GM10847 (cell line): ENCODE measurements around the gene BTBD7.

ENCODE experiments used
- POLR2A ChIP-seq: IDR thresholded peaks from 2 replicates; pipeline ENCODE4 v1.6.1; 2011; ENCODE audit not compliant: insufficient read length; ENCODE audit errors: extremely low read depth

Gene BTBD7

DNA sequence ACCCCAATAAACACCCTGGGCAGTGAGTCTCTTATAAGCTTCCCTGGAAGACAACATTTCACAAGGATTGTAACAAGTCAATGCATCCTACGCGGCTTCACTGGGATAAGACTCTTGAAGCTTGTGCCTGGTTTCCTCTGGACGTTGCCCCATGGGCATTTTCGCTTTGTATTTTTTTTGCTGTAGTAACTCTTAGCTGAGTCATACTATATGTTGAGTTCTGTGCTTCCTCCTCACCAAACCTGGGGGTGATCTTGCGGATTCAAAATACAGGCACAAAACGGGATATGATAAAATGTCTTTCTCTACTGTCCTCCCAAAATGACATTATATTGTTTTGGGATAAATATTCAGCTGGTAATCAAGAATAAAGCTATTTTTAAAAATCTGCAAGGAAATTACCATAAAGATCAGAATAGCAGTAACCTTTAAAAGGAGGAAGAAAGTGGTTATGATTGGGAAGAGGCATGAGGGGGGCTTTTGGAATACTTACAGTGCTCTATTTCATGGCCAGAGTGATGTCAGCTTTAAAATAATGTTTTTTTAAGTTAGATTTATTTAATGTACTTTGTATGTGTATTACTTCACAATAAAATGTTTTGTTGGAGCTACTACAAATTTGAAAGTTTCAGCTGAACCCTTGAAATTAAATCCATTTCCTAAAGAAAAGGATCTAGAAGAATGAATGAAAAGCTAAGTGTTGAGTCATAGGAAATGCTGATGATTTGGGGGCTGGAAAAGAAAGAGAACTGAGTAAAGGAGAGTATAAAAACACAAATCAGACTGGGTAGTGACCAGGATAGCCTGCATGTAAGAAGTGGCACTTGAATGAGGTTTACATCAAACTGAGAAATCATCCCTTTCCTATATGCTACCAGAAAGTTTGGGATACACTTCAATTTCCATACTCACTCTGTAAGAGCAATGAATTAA is 14.7 kb downstream of the BTBD7 start:
- TF ChIP-seq POLR2A, result no peak

- no peak for TF ChIP-seq POLR2A
Measured at GRCh38 chr14:93317210-93317874, 15.5 kb downstream of the BTBD7 start.

DNA sequence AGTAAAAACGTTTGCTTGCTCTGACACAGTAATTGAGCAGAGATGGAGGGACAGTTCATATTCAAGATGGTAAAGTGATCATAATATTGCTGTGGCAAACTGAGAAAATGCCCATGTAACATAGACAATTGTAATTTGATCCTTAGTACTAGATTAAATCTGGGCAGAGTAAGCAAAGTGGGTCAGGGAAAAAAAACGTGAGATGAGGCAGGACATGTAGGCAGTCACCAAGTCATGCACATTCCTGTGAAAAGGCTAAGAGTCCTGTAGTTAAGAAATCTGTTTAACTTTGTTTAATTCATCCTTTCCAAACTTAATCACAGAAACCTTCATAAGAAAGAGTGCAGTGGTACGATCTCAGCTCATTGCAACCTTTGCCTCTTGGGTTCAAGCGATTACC is 16.1 kb downstream of the BTBD7 start:
- TF ChIP-seq POLR2A, result no peak

- TF ChIP-seq POLR2A, result no peak
Measured at GRCh38 chr14:93315575-93315974, 17.3 kb downstream of the BTBD7 start.

DNA sequence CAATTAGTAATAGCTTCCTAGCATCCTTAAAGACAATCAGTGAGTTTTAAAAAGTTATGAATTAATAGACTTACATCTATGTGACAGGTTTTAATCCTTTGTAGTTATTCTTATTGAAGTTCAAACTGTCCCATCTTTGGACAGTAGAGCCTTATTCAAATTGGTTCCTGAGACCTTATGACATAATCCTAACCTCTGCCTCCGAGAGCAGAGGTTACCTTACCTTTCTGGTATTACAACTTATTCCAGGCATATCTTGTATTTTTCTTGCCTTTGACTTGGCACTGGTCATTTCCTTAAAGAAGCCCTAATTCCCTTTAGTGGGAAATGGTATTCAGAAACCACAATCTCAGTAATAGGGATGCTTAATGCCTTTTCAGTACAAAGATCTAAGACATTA is 21.8 kb downstream of the BTBD7 start:
- TF ChIP-seq POLR2A, result no peak

DNA sequence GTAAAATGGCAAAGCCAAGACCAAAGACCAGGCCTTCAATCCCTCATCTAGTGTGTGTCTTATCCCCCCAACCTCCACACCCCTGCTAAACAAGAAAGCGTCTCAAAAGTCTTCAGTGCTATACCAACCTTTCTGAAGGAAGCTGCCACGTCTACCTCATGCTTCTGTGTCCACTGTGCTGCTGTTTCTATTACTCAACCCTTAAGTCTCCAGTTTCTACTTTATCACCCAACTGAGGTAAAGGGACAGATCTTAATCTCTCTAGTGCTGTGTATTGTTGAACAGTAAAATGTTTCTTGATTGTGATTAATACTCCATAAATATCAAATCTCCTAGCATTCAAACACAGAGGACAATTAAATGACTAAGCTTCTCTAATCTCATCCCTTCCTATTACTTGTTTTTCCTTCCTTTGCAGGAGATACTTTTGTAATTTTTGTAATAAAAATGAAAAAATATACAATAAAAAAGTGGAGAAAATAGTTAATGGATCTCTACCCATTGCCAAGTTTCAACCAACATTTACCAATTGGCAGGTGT is 23.3 kb downstream of the BTBD7 start:
- no peak for TF ChIP-seq POLR2A

DNA sequence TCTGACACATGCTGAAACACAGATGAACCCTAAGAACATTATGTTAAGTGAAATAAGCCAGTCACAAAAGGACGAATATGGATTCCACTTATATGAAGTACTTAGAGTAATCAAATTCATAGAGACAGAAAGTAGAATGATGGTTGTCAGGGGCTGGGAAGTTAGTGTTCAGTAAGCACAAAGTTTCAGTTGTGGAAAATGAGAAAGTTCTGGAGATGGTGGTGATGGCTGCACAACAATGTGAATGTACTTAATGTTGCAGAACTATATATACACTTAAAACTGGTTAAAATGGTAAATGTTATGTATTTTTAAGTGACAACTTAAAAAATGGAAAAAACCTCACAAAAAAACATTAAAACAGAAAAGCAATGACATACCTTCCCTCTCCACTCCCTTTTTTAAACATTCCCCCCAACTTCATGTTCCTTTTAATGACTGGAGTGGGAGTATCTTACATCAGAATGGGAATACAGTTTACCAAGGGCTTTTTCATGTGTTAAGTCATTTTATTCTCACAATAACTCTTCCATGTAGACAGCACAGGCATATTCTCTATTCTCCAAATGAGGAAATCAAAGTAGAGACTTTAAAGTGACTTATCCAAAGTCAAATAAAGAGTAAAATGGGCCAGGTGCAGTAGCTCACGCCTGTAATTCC is 24.0 kb downstream of the BTBD7 start:
- TF ChIP-seq POLR2A, result no peak

DNA sequence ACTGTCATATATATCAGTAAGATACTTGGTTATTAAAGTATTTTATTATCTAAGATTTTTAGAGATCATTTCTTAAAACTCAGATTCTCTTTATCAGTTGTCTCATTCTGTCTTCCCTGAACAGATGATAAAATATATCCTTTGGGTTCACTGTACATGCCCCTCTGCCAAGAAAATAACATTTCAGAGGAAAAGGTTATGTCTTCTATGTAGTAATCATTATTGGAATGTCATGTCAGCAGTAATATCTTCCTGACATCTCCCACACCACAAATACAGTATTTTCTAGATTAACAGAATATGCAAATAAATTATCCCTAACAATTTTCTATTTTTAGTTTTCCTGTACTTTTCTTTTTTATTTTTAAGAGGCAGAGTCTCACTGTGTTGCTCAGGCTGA is 26.0 kb downstream of the BTBD7 start:
- TF ChIP-seq POLR2A, result no peak

DNA sequence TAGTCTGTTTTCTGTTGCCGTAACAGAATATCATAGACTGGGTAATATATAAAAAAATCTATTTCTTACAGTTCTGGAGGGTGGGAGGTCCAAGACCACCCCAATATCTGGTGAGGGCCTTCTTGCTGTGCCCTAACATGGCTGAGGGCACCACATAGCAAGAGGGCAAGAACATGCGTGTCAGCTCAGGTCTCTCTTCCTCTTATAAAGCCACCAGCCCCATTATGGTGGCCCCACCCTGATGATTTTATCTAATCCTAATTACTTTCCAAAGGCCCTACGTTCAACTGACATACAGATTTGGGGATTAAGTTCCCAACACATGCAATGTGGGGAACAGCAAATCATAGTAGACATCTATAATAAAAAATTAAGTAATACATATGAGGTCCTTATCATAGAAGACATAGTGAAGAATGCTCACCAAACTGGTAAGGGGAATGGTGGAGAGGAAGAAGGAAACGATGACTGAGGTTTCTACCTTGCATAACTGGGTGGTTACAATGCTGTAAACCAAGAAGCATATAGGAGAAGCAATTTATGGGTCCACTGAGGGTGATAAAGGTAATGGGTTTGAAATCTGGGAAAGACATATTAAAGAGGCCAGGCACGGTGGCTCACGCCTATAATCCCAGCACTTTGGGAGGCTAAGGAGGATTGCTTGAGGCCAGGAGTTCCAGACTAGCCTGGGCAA is 27.0 kb downstream of the BTBD7 start:
- TF ChIP-seq POLR2A, result no peak

GRCh38 chr14:93304771-93305170 is 28.1 kb downstream of the BTBD7 start:
- no peak for TF ChIP-seq POLR2A

- TF ChIP-seq POLR2A, result no peak
Measured at GRCh38 chr14:93303659-93304058, 29.2 kb downstream of the BTBD7 start.

- no peak for TF ChIP-seq POLR2A
Measured at GRCh38 chr14:93302688-93303581, 29.9 kb downstream of the BTBD7 start.

- no peak for TF ChIP-seq POLR2A
Measured at GRCh38 chr14:93301821-93302447, 30.9 kb downstream of the BTBD7 start.

GRCh38 chr14:93299866-93300265 is 33.0 kb downstream of the BTBD7 start:
- TF ChIP-seq POLR2A, result no peak
